DMS79 treated with DMSO at 0.1 percent for 48 hours (cell line): ENCODE results near the gene P2RY12.

Experiments used
- DNase-seq: peaks from one replicate; lab custom pipeline; 2025; lab: John Stamatoyannopoulos, UW

The P2RY12 gene

GRCh38 chr3:151307131-151307530 is 77.4 kb downstream of the P2RY12 start:
- no peak for DNase-seq

GRCh38 chr3:151306168-151306810 is 78.3 kb downstream of the P2RY12 start:
- DNase-seq: no peak

GRCh38 chr3:151305775-151306151 is 78.8 kb downstream of the P2RY12 start:
- DNase-seq: no peak

- DNase-seq: no peak
These were observed 79.3 kb downstream of the P2RY12 start for GRCh38 chr3:151305060-151305774.

- no peak for DNase-seq
These were observed 80.8 kb downstream of the P2RY12 start for GRCh38 chr3:151303751-151304150.

- DNase-seq: no peak
These were observed 82.8 kb downstream of the P2RY12 start for GRCh38 chr3:151301787-151302186.

GRCh38 chr3:151300539-151300938 is 84.0 kb downstream of the P2RY12 start:
- no peak for DNase-seq

- DNase-seq: no peak
These were observed 85.5 kb downstream of the P2RY12 start for GRCh38 chr3:151299006-151299405.

- DNase-seq: no peak
These were observed 87.1 kb downstream of the P2RY12 start for GRCh38 chr3:151297429-151297828.

- no peak for DNase-seq
These were observed 88.3 kb downstream of the P2RY12 start for GRCh38 chr3:151296226-151296625.

- DNase-seq: no peak
These were observed 91.4 kb downstream of the P2RY12 start for GRCh38 chr3:151293127-151293526.

GRCh38 chr3:151290673-151291072 is 93.9 kb downstream of the P2RY12 start:
- no peak for DNase-seq

GRCh38 chr3:151289445-151289844 is 95.1 kb downstream of the P2RY12 start:
- no peak for DNase-seq
